DND-41 (cell line): Measurements from ENCODE around the gene CLTB.

ENCODE experiments used
- ATAC-seq: fragments of 200-7000 bp; cut with Tn5 transposase; 3 replicates; pipeline ENCODE4 v1.9.1; 2021; ENCODE audit warnings: low read depth; ENCODE audit not compliant: insufficient read depth
- DNase-seq: peaks from one replicate; pipeline ENCODE4 v3.0.0-alpha.2; 2020
- H2AFZ ChIP-seq: 2 replicates; pipeline ENCODE4 v1.6.0; 2012; ENCODE audit warnings: low read depth, low read length
- H3K27ac ChIP-seq: 2 replicates; pipeline ENCODE4 v1.5.1; 2012; ENCODE audit warnings: low read length, inconsistent platforms
- H3K27me3 ChIP-seq: fragments of 200-600 bp; sonication (generic); 2 replicates; pipeline ENCODE4 v1.6.0; 2012; ENCODE audit warnings: low read length, mild to moderate bottlenecking, inconsistent platforms; ENCODE audit not compliant: insufficient read depth, poor library complexity
- H3K36me3 ChIP-seq: 2 replicates; pipeline ENCODE4 v1.5.1; 2012; ENCODE audit warnings: low read length, inconsistent platforms; ENCODE audit not compliant: insufficient read depth
- H3K4me1 ChIP-seq: 2 replicates; pipeline ENCODE4 v1.5.1; 2012; ENCODE audit warnings: mild to moderate bottlenecking, low read length; ENCODE audit not compliant: insufficient read depth
- H3K4me2 ChIP-seq: 2 replicates; pipeline ENCODE4 v1.6.0; 2012; ENCODE audit warnings: mild to moderate bottlenecking, moderate library complexity, low read length, inconsistent platforms; ENCODE audit not compliant: insufficient read depth
- H3K4me3 ChIP-seq, 2 experiments: fragments of 200-600 bp in 1 of 2; shearing (Covaris generic) in 1 of 2; 2 replicates each; pipeline ENCODE4 v1.5.1; 2012 to 2016; ENCODE audit warnings: inconsistent platforms in 2 of 2, low read length in 2 of 2, mild to moderate bottlenecking in 2 of 2, low read depth in 1 of 2, moderate library complexity in 1 of 2
- H3K79me2 ChIP-seq: 2 replicates; pipeline ENCODE4 v1.6.0; 2012; ENCODE audit warnings: low read length, inconsistent platforms; ENCODE audit not compliant: insufficient read depth
- H3K9ac ChIP-seq: 2 replicates; pipeline ENCODE4 v1.6.0; 2012; ENCODE audit warnings: low read depth, mild to moderate bottlenecking, inconsistent platforms, low read length, moderate library complexity
- H3K9me3 ChIP-seq: 2 replicates; pipeline ENCODE4 v1.5.1; 2012; ENCODE audit warnings: low read length, moderate library complexity, mild to moderate bottlenecking, inconsistent platforms; ENCODE audit not compliant: insufficient read depth, severe bottlenecking
- H4K20me1 ChIP-seq: 2 replicates; pipeline ENCODE4 v1.6.0; 2012; ENCODE audit warnings: low read length; ENCODE audit not compliant: insufficient read depth
- EZH2 ChIP-seq: IDR thresholded peaks from 3 replicates; pipeline ENCODE4 v1.6.1; 2012; ENCODE audit warnings: borderline replicate concordance, low read depth, mild to moderate bottlenecking, moderate library complexity, low read length, inconsistent platforms; ENCODE audit not compliant: severe bottlenecking
- TF ChIP-seq, protein P1 (sequence below): IDR thresholded peaks from 2 replicates; pipeline ENCODE4 v1.5.1; 2012; ENCODE audit warnings: borderline replicate concordance, low read length, moderate library complexity, mild to moderate bottlenecking; ENCODE audit not compliant: poor library complexity, severe bottlenecking; ENCODE audit errors: extremely low read depth

The CLTB gene

DNA sequence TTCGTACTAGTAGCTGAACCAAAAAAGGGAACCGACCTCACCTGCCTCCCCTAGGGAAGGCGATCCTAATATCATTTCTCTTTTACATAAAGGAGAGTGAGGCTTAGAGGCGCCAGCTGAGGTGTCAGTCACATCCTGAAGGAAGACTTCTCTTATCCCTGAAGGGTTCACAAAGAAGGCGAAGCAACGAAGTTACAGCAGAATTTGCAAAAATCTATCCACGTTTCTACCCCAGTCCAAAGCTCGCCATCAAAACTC, 54.2 kb downstream of the CLTB start:
- Histone ChIP-seq H3K4me3 (peak overlapping the region; percentile 6 to 75; a peak in 3 of 4 replicates), H2AFZ (peak overlapping the region; percentile 89), H3K79me2 (peaks cover 38% of the 10 kb centered on the region), H4K20me1 (peaks cover 11% of the 10 kb centered on the region; the same call in 1 of the 2 replicates), H3K36me3 (peaks cover 22% of the 10 kb centered on the region), H3K4me1 (peaks cover 28% of the 10 kb centered on the region), H3K4me2 (peak overlapping the region; percentile 82), H3K27me3 (no peaks in the 10 kb centered on the region), H3K27ac (peak overlapping the region; percentile 48), H3K9ac (peak overlapping the region; percentile 90), H3K9me3 (no peaks in the 10 kb centered on the region)
- DNase-seq: no peak
- TF ChIP-seq, protein P1, sequence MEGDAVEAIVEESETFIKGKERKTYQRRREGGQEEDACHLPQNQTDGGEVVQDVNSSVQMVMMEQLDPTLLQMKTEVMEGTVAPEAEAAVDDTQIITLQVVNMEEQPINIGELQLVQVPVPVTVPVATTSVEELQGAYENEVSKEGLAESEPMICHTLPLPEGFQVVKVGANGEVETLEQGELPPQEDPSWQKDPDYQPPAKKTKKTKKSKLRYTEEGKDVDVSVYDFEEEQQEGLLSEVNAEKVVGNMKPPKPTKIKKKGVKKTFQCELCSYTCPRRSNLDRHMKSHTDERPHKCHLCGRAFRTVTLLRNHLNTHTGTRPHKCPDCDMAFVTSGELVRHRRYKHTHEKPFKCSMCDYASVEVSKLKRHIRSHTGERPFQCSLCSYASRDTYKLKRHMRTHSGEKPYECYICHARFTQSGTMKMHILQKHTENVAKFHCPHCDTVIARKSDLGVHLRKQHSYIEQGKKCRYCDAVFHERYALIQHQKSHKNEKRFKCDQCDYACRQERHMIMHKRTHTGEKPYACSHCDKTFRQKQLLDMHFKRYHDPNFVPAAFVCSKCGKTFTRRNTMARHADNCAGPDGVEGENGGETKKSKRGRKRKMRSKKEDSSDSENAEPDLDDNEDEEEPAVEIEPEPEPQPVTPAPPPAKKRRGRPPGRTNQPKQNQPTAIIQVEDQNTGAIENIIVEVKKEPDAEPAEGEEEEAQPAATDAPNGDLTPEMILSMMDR: no peak
- TF ChIP-seq EZH2: no peak
- no peak for ATAC-seq

DNA sequence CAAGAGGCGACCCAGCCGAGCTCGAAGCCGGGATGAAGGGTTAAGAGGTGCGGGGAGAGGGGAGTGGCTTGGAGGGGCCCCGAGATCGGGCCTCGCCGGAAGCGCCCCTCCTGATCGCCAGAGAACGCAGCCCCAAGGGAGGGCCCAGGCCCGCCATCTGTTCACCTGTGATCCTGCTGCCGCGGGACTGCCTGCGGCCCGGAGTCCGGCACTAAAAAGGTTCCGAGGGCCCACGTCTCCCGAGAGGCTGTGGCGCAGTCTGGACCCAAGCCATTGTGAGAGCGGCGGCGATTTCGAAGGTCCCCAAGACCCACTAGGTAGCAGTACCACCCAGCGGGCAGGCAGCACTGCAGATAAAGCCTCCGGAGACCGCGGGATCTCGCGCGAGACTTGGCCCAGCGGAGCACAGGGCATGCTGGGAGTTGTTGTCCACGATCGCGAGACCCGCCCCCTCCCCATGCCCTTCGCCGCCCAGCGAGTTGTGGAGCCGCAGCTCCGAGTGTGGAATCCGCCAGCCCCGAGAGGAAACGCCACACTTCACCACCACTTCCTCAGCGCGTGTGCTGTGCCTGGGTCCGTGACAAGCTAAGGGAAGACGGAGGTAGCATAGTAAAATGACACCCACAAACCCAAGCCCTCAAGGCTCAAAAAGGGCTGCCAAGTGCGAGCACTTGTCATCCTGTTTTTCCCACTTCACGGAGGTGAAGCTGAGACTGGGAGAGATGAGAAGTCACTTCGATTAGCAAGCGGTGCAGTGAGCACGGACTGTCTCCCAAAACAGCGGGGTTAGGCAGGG, 54.7 kb downstream of the CLTB start, which contains the start of gene KIAA1191:
KIAA1191 (minus strand) TSS at position 328 of the 796 bp plus-strand sequence. CDS start 2,256 bp downstream, outside the sequence.
- ATAC-seq: peak; percentile 97
- Histone ChIP-seq H4K20me1 (peaks cover 11% of the 10 kb centered on the region; the same call in 1 of the 2 replicates), H3K79me2 (peaks cover 43% of the 10 kb centered on the region), H3K36me3 (peaks cover 27% of the 10 kb centered on the region), H2AFZ (peak within 1 kb of the TSS; percentile 89), H3K4me1 (peaks cover 28% of the 10 kb centered on the region), H3K9ac (peak within 1 kb of the TSS; percentile 90), H3K4me2 (peak within 1 kb of the TSS; percentile 82), H3K27me3 (no peaks in the 10 kb centered on the region), H3K27ac (peak within 1 kb of the TSS; percentile 80), H3K4me3 (peak within 1 kb of the TSS; percentile 75 to 99), H3K9me3 (no peaks in the 10 kb centered on the region)
- no peak for TF ChIP-seq EZH2
- TF ChIP-seq, protein P1: peak; percentile 57
- DNase-seq: peak; percentile 95

DNA sequence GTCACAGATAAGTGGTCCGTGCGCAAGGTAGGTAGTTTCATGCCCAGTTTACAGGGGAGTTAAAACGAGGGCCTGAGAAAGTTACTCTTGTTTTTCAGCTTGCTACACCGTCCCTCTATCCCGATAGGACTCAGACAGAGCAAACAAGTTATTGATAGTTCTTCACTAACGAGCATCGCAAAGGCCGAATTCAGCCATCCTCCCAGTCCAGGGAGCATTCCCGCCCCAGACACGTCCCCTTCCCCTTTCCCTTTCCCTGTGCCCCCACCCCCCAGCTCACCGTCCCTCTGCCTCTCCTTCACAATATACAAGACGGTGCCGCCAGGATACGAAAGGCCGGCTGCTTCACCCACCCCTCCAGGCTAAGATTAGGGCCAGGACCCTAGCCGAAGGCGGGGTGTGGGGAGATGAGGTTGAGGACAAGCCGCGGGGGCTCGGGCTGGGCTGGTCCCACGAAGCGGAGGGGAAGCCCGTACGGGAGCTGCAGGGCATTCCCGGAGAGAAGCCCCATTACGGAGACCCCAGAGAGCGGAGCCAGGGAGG, 55.4 kb downstream of the CLTB start:
- Histone ChIP-seq H3K27ac (peak overlapping the region; percentile 80), H4K20me1 (peaks cover 17% of the 10 kb centered on the region; the same call in 1 of the 2 replicates), H3K27me3 (no peaks in the 10 kb centered on the region), H3K36me3 (peaks cover 33% of the 10 kb centered on the region), H3K4me1 (peaks cover 28% of the 10 kb centered on the region), H3K9ac (peak overlapping the region; percentile 90), H3K4me2 (peak overlapping the region; percentile 82), H2AFZ (peak overlapping the region; percentile 89), H3K4me3 (peak overlapping the region; percentile 75 to 99), H3K79me2 (peaks cover 50% of the 10 kb centered on the region), H3K9me3 (no peaks in the 10 kb centered on the region)
- DNase-seq (no peak), ATAC-seq (no peak; the same call in 2 of the 3 replicates)
- no peak for TF ChIP-seq EZH2
- TF ChIP-seq, protein P1: no peak
